GM21529 (cell line): ENCODE measurements around the gene CRIM1.
A peak's percentile ranks its signal among the peaks of the same experiment; 100 is the strongest.

ENCODE experiments used
- ATAC-seq: cut with Tn5 transposase; IDR thresholded peaks from one replicate; pipeline ENCODE4 v1.9.1; 2021; ENCODE audit not compliant: unreplicated experiment

Gene CRIM1

DNA sequence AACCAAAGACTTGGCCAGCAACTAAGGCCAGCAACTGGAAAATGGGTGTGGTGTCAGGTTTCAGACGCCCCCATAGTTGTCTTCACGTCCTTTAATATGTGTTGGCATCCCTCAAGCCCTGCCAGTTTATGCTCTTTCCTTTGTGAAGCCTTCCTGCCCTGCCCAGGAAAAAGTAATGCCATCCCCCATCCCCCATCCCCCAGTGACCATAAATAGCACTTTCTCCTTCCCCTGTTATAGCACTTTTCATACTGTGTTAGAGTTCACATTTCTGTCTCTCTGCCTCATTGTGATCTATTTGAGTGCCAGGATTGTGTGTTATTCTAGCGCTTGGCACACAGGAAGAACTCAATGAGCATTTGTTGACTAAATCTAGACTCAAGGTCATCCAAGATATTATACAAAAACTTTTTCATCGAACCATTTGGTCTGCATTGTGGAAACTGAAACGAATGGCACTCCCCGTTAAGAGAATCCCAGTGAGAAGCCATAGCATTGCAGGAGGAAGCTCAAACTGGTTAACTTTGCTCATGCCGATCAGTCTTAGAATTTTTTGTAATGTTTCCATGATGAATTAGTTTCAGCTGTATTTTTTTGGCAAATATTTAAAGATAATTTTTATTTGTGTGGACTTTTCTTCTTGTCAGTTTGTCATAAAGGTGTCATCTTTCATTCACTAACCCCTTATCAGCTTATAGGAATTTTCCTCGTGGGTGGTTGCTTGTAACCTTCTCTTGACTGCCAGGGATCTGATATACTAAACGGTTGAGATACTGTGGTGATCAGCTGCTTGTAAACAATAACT, 15.7 kb downstream of the CRIM1 start:
- no peak for ATAC-seq

DNA sequence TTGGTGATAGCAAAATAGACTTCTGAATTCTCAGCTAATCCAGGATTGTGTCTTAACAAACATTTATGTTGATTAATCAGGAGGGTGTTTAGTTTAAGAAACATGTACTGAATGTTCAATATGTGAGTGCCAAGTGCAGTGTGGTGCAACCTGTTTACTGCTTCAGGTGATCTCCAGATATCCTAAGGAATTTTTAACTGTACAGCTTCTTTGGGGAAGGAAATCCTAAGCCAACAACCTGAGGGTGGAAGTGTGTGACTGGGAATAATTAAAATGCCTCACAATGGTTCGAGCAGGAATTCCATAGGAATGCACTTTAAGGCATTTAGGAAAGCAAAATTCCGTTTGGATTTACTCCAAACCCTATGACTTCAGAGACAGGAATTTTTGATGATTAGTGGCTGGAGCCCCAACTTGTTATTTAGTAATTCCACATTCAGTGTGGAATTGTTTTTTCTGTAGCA, 16.4 kb downstream of the CRIM1 start:
- ATAC-seq, result no peak

DNA sequence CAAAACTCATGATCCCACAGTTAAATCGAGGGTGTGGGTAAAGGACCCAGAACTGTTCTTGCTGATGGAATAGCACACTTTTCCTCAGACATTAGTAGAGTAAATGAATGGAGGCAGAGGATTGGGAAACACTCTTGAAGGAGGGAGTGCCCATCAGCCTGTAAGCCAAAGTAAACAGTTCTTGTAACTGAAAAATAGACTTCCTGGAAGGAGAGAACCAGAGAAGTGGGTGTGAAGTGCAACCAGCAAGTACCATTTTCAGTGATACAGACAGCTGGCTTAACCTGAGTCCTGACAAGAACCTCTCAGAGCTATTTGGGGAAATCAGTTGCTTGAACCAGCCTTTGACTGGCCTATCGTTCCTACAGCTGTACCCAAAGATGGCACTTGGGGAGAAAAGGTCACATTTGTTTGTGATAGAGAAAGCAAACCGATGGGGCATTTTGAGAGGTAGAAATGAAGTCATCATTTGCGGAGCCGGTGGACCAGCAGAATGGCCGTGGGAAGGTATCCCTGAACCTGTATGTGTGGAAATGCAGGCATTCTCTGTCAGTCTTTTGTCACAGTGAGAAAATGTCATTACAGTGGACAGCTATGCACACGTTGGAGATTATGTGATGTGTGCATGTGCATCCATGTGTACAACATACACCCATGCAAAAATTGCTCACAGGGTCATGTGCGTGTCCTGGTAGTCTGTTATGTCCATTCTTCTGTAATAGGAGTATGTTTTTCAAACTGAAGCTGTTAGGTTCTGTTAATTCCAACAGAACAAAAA, 17.8 kb downstream of the CRIM1 start:
- ATAC-seq, result no peak

DNA sequence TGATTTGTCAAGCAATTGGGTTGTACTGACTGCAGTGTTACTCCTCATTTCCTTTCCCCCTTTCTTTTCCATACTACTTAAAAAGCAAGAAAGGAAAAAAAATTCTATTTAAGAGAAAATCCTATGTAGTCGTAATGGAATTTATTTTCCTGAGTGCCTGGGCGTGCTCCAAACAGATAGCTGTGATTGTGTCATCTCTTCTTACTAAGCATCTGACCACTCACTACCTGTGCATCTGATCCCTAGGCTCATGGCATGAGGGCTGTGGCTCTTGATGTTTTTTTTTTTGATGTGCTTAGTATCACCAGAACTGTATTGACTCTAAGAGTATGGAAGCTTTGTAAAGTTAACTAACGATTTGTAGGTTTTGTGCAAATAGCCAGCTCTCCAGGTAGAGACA, 19.0 kb downstream of the CRIM1 start:
- no peak for ATAC-seq

DNA sequence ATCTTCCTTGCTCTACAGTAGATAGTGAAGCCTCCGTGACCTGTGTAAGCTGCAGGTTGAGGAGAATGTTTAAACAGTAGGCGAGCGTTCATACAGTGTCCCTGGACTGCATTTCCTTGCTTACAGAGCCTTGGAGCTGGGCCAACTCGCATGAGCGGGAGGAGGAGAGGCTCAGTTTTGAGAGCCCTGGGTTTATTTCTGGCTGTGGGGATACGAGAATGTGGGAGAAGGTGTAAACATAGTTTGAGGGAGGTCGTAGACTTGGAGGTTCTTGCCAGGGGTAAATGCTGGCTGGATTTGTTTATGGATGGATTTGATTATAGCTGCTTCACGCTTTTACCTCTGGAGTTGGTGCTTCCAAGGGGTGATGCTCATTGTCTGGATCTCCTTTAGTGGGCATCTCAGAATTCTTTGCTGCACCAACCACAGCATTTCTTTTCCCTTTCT, 20.8 kb downstream of the CRIM1 start:
- no peak for ATAC-seq

DNA sequence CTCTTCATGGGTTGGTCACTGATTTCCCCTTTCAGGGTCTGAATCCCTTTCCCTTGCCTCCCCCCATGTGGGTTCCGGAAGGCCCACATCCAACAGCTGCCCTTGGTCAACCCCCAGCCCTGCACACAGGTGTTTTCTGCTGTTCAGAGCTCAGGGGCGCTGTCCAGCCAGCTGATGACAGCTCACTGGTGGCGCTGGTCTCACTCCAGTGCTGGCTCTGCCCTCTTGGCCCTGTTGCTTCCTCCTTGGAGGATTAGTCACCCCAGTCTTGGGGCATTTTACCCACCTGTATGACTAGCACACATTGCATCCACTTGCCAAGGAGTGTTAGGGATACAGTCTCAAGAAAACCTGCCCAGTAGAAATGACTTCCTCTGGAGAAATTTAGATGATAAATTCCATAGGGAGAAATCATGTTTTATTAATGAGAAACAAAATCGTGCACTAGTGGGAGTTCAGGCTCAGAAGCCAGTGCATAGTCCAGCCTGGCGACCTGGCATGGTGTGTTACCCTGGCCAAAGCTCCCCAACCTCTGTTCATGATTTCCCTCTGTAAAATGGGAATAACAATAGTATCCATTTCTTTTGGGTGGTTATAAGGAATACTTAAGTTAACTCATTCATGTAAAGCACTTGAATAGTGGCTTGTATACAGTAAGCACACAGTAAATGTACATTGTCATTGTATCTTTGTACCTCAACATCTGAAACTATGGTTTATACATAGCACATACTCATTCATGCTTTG, 21.6 kb downstream of the CRIM1 start:
- ATAC-seq, result no peak

DNA sequence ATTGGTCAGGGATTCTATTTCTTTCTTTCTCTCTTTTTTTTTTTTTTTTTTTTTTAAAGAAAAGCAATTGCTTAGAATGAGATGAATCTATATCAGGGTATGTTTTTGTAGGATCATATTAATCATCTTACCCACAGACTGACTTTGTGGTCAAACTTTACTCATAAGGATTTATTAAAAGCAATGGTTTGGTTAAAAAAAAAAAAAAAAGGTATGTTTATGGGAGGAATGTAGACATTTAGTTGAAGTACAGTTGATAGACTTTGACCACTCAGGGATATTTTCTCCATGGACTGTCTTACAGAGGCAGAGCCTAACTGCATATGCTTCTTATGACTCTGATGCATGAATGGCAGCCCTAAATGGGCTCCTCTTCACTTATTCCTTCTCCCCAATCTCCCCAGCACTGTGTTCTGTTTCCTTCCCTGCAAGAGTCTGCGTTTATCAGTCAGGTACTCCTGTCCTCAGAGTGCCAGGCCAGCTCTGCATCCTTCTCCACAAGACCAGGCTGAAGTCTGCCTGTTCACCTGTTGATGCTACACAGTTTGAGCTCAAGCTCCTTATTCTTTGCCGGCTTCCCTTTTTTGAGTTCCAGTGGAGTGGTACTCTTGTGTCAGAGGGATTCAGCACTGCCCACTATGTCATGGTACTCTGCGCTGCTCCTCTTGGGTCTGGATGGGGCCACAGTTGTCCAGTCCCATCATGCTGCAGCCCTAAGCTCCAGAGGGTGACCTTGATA, 24.3 kb downstream of the CRIM1 start:
- no peak for ATAC-seq

DNA sequence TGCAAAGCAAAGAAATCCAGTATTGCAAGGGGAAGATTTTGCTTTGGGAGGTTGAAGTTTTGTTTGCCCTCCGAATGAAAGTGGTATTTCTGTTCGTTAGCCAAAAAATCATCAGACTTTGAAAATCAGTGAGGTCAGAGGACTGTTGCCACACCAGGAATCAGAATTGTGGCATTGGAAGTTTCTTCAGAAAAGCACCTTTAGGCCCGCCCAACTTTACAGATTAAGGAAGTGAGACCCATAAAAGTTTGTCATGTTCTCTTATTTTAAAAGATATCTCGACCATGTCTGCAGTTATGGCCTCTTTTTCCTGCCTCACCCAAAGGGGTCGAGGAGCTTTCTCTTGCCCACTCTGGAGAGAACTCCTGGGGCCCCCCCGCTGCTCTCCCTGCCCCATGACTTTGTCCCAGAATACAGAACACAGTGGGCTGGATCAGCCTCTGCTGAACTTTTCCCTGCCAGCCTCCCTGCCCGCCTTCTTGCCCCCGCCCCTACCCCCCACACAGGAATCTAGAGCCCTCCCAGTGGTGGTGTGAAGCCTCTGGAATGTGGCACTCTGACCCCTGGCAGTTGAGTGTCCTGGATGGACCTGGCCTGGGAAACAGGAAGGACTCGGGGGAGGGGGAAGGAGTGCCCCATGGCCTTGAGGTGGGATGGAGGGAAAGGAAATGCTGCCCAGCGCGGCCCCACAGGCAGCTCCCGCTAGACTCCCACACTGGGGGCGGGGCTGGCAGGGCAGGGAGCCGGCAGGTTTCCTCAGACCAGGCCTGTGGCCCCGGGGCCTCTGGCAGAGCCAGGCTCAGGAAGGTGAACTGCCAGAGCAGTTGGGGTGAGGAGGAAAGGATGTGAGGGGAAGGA, 25.3 kb downstream of the CRIM1 start:
- ATAC-seq, result no peak

DNA sequence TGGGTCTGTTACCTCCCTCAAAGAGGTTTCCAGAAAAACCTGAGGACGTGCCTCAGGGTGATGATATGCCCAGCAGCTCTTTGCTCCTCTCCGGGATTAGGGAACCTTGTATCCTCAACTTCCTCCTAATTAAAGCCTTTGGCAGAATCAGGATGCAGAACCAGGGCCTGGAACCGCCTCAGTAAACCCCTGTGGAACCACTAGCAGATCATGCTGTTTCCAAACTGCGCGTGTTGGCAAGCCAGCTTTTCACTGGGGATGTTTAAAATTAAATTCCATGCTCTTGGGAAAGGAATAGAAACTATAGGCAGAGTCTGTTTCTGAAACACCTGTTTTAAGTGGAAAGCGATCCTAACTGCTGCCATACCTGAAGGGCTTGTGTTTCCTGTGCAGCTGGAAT, 26.4 kb downstream of the CRIM1 start:
- ATAC-seq, result no peak

DNA sequence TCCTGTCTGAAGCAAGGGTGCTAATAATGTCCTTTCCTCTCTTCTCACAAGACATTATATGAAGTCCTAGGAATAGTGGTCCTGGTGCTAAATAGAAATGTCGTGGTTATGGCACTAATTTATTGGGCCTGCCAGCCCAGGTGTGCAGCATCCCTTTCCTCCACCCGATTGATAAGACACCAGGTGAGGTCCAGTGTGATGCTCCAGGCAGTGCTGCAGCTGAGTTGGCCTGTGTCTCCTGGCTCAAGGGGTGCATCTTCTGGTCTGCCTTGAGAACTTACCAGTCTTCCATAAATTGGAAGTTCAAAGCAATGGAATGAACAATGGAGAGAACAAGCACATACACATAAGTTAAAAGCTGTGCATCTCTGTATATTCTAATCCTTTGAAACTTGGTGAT, 26.9 kb downstream of the CRIM1 start:
- no peak for ATAC-seq

DNA sequence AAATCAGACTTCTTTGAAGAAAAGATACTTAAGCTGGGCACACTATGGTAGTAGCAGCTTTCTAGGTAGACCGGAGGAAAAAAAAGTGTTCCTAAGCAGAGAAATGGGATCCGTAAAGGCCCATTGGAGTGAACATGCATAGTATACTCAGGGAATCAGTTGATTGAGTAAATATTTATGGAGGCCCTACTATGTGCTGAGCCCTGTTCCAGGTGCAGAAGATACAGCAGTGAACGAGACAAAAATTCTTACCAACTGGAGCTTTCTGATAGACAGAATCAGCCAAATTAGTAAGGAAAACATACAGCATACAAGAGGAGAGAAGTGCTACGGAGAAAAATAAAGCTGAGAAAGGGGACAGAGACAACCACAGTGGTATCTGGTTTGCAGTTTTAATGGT, 28.1 kb downstream of the CRIM1 start:
- ATAC-seq, result no peak

DNA sequence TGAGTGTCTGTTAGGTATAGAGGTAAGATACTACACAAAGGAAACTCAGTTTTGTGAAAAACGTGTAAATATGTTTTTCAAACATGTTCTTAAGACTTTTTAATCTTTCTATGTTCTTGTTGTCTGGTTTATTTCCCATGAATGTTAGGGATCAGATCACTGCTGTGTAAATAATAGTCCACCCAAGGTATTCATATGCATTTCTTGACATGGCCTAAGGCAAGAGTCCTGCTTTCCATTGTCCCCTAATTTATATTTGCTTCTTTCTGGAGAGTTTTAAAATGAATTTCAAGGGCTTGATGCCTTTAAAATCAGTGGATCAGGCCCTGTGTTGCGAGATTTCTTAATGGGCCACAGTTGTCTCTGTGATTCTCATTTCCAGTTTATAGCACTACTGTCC, 28.9 kb downstream of the CRIM1 start:
- ATAC-seq, result no peak

DNA sequence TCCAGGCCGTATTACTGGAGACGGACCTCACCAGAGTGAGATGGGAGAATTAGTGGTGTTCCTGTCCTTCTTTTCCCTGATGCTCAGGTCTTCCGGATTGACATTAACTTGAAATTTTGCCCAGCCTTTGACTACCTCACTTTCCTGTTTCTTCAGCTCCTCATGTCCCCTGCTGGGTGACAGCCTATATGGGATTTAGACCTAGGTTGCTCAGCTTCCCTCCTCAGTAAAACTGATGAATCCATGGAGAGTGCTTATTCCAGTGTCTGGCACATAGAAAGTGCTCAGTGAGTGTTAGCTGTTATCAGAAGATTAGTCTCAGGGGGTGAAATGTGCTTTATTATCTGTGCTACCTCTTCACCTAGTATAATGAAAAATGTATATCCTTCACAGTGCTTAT, 30.0 kb downstream of the CRIM1 start:
- ATAC-seq, result no peak

DNA sequence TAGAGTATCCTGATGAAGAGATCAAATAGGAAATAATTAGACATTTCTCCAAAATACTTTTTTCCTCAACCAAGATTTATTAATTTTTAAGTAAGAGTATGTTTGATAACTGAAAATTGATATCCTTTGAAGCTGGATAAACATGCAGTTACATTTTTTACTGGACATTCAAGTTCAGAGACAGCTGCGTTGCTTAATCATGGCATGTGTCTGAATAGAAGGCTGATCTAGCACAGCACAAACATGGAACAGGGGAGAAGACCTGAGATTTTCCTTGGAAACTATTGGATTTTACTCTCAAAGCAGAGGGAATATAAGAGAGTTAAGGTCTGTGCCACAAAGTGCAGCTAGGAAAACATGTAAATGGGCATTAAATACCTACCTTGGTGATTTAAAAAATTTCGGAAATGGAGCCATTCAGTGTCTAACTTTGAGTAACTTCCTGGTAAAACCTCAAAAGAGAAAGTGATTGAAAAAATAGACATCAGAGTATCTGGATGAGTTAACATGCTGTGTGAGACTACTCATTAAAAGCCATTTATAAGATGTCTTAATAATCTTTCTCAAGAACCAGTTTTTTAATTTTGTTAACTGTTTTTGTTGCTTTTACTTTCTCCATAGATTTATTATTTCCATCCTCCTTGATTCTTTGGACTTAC, 31.8 kb downstream of the CRIM1 start:
- ATAC-seq, result peak; percentile 48

DNA sequence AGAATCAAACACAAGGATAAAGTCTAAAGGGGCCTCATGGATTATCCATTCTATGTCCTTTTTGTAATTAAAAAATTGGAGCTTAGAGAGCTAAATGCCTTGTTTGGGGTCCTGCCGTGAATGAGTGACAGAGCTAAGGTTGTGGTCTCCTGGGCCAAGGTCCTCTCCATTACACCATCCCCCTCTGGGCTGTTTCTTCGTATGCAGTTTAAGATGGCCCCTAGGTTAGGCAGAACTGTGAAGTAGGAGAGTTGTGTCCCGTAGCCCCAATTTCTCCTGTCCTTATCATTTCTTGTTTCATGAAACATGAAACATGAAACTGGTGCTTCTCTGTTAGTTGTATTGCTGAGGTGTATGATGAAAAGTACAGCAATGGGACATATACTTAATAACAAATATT, 32.9 kb downstream of the CRIM1 start:
- ATAC-seq, result no peak

DNA sequence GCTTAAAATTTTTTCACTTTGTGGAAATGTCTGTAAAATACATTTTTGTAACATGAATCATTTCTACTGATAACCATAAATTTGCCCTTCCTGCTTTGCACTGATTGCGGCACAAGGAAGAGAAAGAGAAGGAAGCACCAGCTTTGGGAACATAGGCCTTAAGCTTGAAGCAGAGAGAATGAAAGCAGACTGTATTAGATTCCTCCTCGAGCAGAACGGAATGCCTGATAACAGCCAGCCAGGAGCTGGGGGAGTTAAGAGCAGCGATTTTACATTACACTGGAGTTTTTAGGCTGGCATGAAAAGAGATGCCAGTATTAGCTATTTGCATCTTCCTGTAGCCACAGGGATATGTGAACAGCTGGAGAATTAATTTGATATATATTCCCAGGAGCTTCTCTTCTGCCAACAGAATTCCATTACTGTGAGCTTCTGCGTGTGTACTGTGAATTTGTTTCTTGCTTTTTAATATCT, 33.5 kb downstream of the CRIM1 start:
- ATAC-seq, result no peak

DNA sequence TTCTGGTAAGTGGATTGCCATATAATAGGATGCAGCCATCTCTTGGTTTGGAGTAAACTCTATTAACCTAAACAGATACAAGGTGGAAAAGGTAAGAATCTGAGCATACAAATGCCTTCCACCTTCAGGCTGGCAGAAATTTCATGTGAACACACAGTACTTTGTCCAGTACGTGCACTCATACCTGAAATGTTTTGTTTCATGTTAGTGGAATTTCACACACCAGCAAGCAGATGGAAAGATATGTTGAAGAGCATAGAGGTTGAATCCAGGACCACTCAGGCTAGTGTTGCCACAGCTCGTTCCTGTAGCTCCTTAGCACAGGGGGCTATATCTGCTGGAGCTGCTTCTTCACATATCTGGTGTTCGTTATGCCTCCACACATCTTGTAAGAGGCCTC, 34.0 kb downstream of the CRIM1 start:
- no peak for ATAC-seq

DNA sequence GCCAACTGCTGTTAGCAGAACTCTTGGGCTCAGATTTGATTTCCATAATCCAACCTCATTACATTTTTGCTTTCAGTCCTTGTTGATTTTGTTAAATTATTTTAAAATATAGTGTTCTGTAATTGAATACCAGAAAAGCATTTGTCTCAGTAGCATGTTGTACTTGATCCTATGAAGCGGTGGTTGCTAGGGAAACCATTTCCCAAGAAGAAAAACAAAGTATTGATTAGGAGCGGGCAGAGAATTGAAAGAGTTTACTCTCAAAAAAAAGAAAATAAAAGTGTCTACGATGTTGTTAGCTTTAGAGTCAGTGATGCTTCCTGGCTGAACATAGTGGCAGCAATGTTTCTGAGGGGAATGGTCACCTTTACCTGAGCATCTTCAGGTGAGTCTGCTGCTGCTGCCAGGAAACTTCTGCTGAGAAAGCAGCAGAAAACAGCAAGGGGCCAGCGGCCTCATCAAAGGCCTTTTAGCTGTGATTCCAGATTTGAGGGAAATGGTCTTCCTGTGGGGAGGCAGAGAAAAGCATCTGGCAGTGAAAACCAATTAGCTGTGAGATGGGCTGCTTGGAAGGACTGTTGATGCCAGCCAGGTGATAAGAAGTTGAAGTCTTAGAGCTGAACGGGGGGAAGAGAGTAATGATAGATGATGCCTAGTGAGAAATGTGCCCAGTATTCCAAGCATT, 37.1 kb downstream of the CRIM1 start:
- no peak for ATAC-seq

DNA sequence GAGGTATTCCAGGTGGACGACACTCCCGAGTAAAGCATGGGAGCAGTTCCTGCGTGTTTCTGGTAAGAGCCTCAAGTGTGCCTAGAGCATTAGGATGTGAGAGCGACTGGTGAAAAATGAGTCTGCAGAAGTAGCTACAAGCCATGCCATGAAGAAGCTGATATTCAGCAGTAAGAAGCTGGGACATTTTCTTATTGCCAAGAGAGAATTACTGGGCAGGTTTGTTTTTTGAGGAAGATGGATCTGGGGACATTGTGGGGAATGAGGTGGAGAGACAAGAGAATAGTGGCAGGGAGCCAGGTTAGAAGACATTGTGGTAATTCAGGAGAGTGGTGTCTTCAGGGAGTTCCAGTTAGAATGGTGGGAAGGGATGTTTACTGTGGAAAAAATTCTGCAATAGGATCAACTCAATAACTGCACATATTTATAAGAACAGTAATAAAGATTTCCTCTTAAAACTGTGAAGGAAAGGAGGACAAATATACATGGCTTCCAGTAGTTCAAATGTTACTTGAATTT, 38.2 kb downstream of the CRIM1 start:
- ATAC-seq, result no peak
